Caki2 (cell line): ENCODE measurements around the gene CD34. TPM values are rescaled to one million over a fixed set of nuclear protein-coding genes. Genes with fewer than 3 reads are reported as not detected.

Experiments
- total RNA-seq: library from RNA; depleted of rRNA; stranded (reverse); fragments of >200 nt; shearing (Covaris generic); gene quantifications from 2 replicates; pipeline ENCODE4 v1.2.3, GENCODE V29; 2014; ENCODE audit warnings: low replicate concordance; rRNA removed

Gene CD34
- total RNA-seq, 1 experiment from 2014 or later = not detected

Other genes with a start within 250 kb of the CD34 start
- gene CD46, start 159.1 kb downstream of the CD34 start, total RNA-seq = 143 TPM in 2 replicates